BE2C (cell line): ENCODE results near the gene COX4I2.

ENCODE experiments used
- DNase-seq: peaks from one replicate; pipeline ENCODE4 v3.0.0-alpha.2; 2020
- H3K27me3 ChIP-seq: fragments of 250-450 bp; sonication (Bioruptor Pico); 2 replicates; pipeline ENCODE4 v1.5.1; 2020; ENCODE audit warnings: mild to moderate bottlenecking
- H3K36me3 ChIP-seq: fragments of 250-450 bp; sonication (Bioruptor Pico); 2 replicates; pipeline ENCODE4 v1.5.1; 2020; ENCODE audit warnings: mild to moderate bottlenecking
- H3K4me1 ChIP-seq: fragments of 250-450 bp; sonication (Bioruptor Pico); 2 replicates; pipeline ENCODE4 v1.5.1; 2020
- H3K4me3 ChIP-seq: 2 replicates; pipeline ENCODE4 v1.5.1; 2011; ENCODE audit warnings: low read depth, low read length
- H3K9me3 ChIP-seq: fragments of 250-450 bp; sonication (Bioruptor Pico); 2 replicates; pipeline ENCODE4 v1.5.1; 2020
- TF ChIP-seq, protein P1 (sequence below): IDR thresholded peaks from 2 replicates; pipeline ENCODE4 v1.5.1; 2012; ENCODE audit warnings: mild to moderate bottlenecking, low read depth, low read length

The COX4I2 gene

DNA sequence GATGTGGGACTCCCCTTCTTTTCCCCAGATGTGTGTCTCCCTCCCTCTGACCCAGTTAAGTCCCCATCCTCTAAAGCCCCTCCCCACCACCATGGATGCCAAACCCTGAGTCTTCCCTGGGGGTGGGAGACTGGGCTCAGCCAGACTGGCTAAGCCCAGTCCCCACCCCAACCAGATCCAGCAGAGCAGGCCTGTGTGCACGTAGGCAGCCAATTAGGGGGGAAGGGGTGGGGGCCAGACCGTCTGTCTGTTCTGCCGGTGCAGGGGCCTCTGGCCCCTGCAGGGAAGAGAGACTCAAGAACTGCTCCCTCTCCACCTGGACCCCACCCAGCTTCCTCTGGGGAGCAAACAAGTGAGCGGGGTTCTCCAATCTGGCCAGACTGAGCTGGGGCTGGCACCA lies 605 bp downstream of the COX4I2 start:
- no peaks in the 10 kb centered on the region for H3K27me3 ChIP-seq
- peaks cover 13% of the 10 kb centered on the region for H3K4me1 ChIP-seq
- no peaks in the 10 kb centered on the region for H3K36me3 ChIP-seq
- H3K9me3 ChIP-seq = no peaks in the 10 kb centered on the region
- peak; percentile 69 for DNase-seq
- TF ChIP-seq, protein P1, sequence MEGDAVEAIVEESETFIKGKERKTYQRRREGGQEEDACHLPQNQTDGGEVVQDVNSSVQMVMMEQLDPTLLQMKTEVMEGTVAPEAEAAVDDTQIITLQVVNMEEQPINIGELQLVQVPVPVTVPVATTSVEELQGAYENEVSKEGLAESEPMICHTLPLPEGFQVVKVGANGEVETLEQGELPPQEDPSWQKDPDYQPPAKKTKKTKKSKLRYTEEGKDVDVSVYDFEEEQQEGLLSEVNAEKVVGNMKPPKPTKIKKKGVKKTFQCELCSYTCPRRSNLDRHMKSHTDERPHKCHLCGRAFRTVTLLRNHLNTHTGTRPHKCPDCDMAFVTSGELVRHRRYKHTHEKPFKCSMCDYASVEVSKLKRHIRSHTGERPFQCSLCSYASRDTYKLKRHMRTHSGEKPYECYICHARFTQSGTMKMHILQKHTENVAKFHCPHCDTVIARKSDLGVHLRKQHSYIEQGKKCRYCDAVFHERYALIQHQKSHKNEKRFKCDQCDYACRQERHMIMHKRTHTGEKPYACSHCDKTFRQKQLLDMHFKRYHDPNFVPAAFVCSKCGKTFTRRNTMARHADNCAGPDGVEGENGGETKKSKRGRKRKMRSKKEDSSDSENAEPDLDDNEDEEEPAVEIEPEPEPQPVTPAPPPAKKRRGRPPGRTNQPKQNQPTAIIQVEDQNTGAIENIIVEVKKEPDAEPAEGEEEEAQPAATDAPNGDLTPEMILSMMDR = no peak
- H3K4me3 ChIP-seq = peak overlapping the region; percentile 60

DNA sequence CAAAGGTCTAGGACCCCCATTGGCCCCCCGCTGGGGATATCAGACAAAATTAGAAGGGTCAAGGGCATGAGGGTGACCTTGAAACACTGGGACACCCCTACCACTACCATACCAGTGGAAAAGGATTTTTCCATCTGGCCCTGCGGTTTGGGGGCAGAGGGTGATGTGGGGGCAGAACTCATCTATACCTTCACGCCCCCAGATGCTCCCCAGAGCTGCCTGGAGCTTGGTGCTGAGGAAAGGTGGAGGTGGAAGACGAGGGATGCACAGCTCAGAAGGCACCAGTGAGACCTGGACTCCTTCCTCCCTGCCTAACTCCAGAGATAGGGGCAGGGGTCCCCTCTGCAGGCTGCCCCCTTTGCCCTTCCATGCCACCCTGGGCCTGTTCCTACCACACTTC lies 1.1 kb downstream of the COX4I2 start:
- H3K27me3 ChIP-seq = no peaks in the 10 kb centered on the region
- H3K4me1 ChIP-seq = peaks cover 13% of the 10 kb centered on the region
- peak overlapping the region; percentile 60; the same call in 1 of the 2 replicates for H3K4me3 ChIP-seq
- TF ChIP-seq, protein P1 = no peak
- no peak for DNase-seq
- no peaks in the 10 kb centered on the region for H3K9me3 ChIP-seq
- no peaks in the 10 kb centered on the region for H3K36me3 ChIP-seq

DNA sequence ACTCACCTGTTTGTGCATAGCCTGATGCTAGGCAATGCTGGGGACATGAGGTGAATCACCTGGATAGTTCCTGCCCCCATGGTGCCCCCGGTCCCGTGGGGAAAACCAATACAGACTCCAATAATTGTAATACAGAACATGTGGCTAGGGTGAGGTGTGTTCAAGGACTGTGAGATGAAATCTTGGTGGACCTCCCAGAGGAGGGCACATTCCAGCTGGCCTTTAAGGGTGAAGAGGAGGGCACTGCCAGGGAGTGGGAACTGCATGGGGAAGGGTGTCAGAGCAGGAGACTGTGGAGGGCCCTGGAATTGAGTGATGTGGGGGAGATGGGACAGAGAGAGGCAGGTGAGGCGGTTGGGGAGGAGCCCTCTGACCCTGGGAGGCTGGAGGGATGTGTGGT lies 2.5 kb downstream of the COX4I2 start:
- Histone ChIP-seq H3K9me3 (no peaks in the 10 kb centered on the region), H3K4me1 (peaks cover 13% of the 10 kb centered on the region), H3K36me3 (no peaks in the 10 kb centered on the region), H3K27me3 (no peaks in the 10 kb centered on the region), H3K4me3 (no peak overlapping the region)
- TF ChIP-seq, protein P1 = no peak
- no peak for DNase-seq

DNA sequence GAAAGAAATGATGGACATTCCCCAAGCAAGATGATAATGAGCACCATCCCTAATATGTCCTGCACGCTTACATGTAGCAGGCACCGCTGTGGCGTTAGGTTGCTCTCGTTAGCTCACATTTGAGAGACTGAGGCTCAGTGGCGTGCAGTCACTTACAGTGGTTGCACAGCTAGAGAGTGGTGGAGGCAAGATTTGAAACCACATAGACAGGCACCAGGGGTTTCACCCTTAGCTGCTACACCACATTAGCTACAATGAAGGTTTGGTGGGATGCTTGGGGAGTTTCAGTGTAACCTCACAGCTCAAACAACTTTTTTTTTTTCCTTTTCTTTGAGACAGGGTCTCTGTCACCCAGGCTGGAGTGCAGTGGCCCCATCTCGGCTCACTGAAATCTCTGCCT lies 3.7 kb downstream of the COX4I2 start:
- TF ChIP-seq, protein P1 = no peak
- no peak for DNase-seq
- H3K9me3 ChIP-seq = no peaks in the 10 kb centered on the region

DNA sequence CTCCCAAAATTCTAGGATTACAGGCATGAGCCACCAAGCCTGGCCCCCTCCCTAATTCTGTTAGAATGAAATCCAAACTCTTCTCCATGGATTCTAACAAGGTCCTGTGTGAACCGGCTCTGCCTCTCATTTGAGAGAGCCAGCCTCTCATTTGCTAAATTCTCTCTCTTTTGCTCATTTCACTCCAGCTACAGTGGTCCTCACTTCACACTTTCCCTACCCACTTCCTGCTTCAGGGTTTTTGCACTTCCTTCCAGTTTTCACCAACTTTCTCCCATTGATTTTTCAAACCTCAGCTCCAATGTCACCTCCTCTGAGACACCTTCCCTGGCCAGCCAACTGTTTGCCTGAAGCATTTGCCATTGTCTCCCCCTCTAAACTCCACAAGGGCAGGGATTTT lies 5.1 kb downstream of the COX4I2 start:
- H3K36me3 ChIP-seq = no peaks in the 10 kb centered on the region
- peaks cover 13% of the 10 kb centered on the region for H3K4me1 ChIP-seq
- H3K9me3 ChIP-seq = no peaks in the 10 kb centered on the region
- DNase-seq = no peak
- no peak overlapping the region for H3K4me3 ChIP-seq
- TF ChIP-seq, protein P1 = no peak
- no peaks in the 10 kb centered on the region for H3K27me3 ChIP-seq

More for the DNA sequence above, 3.7 kb downstream of the COX4I2 start:
- no peaks in the 10 kb centered on the region for H3K36me3 ChIP-seq
- H3K27me3 ChIP-seq = no peaks in the 10 kb centered on the region
- H3K4me1 ChIP-seq = peaks cover 13% of the 10 kb centered on the region
- H3K4me3 ChIP-seq = no peak overlapping the region

DNA sequence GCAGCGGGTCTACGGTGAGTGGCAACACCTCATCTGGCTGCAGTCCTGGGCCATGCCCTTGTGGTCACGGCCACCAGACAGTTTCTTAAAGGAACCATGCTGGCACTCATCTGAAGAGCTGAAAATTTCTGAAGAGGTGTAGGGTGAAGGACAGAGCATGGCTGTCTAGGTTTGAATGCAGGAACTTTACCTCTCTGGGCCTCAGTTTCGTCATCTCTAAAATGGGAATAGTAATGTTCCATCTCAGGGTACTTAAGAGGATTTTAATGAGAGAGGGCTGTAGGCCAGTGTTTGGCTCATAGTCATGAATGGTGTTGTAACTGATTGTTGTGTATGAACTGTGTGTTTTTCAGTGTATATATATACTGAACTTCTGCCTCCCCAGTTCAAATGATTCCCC lies 5.8 kb downstream of the COX4I2 start:
- Histone ChIP-seq H3K9me3 (no peaks in the 10 kb centered on the region), H3K4me3 (no peak overlapping the region), H3K4me1 (peaks cover 6% of the 10 kb centered on the region), H3K36me3 (no peaks in the 10 kb centered on the region), H3K27me3 (no peaks in the 10 kb centered on the region)
- TF ChIP-seq, protein P1 = no peak
- DNase-seq = no peak
